Measurements from ENCODE around the gene CRELD1. TPM values are rescaled to one million over a fixed set of nuclear protein-coding genes. Genes with fewer than 3 reads are reported as not detected.
A peak's percentile ranks its signal among the peaks of the same experiment; 100 is the strongest.

CRELD1 gene
- total and polyA plus RNA-seq, 2 of the 13 experiments (the other 11 are each of a cell fraction or from before 2014, with no cell fraction given), result 27.1 to 61.9 TPM

- TF ChIP-seq, protein P1, sequence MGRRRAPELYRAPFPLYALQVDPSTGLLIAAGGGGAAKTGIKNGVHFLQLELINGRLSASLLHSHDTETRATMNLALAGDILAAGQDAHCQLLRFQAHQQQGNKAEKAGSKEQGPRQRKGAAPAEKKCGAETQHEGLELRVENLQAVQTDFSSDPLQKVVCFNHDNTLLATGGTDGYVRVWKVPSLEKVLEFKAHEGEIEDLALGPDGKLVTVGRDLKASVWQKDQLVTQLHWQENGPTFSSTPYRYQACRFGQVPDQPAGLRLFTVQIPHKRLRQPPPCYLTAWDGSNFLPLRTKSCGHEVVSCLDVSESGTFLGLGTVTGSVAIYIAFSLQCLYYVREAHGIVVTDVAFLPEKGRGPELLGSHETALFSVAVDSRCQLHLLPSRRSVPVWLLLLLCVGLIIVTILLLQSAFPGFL (CRISPR knock-in tag; IDR thresholded peaks at IDR 0.05), result peak; percentile 62; the same call in 1 of the 2 replicates
- TF ChIP-seq ZNF616 (CRISPR knock-in tag; IDR thresholded peaks at IDR 0.05; ENCODE audit: low read depth), result peak; percentile 94
- peak; percentile 77 for TF ChIP-seq ZIK1 (CRISPR knock-in tag; IDR thresholded peaks at IDR 0.05; ENCODE audit: borderline replicate concordance, low read depth)
- peak; percentile 84; the same call in 1 of the 2 replicates for TF ChIP-seq CREBL2 (CRISPR knock-in tag; IDR thresholded peaks at IDR 0.05; ENCODE audit: borderline replicate concordance)
- 0 out of 2 replicates have a peak, but pooled peaks have one; percentile 3 for TF ChIP-seq DPF2 (CRISPR knock-in tag; IDR thresholded peaks at IDR 0.05; ENCODE audit: borderline replicate concordance, low read depth)
- peak; percentile 67 for TF ChIP-seq TAF1 (CRISPR knock-in tag; IDR thresholded peaks at IDR 0.05)
- no peak for TF ChIP-seq FOXA1 (IDR thresholded peaks at IDR 0.05)
- TF ChIP-seq FOXA1 (CRISPR knock-in tag; IDR thresholded peaks at IDR 0.05), result 0 out of 2 replicates have a peak, but pooled peaks have one; percentile 19
- peak; percentile 75; the same call in 1 of the 2 replicates for TF ChIP-seq ZNF691 (CRISPR knock-in tag; IDR thresholded peaks at IDR 0.05; ENCODE audit: borderline replicate concordance, low read depth)
- peak; percentile 59; the same call in 1 of the 2 replicates for TF ChIP-seq TARDBP (CRISPR knock-in tag; IDR thresholded peaks at IDR 0.05)
- TF ChIP-seq, protein P2, sequence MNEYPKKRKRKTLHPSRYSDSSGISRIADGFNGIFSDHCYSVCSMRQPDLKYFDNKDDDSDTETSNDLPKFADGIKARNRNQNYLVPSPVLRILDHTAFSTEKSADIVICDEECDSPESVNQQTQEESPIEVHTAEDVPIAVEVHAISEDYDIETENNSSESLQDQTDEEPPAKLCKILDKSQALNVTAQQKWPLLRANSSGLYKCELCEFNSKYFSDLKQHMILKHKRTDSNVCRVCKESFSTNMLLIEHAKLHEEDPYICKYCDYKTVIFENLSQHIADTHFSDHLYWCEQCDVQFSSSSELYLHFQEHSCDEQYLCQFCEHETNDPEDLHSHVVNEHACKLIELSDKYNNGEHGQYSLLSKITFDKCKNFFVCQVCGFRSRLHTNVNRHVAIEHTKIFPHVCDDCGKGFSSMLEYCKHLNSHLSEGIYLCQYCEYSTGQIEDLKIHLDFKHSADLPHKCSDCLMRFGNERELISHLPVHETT (CRISPR knock-in tag; conservative IDR thresholded peaks at IDR 0.05), result 0 out of 2 replicates have a peak, but pooled peaks have one; percentile 29
- 0 out of 2 replicates have a peak, but pooled peaks have one; percentile 53 for TF ChIP-seq HOXA7 (CRISPR knock-in tag; IDR thresholded peaks at IDR 0.05)
- no peak for TF ChIP-seq SNAPC4 (CRISPR knock-in tag; IDR thresholded peaks at IDR 0.05)
- TF ChIP-seq HNRNPLL (IDR thresholded peaks at IDR 0.05; ENCODE audit: low read depth, low read length, poor library complexity, severe bottlenecking), result peak; percentile 90
- TF ChIP-seq HDAC1 (CRISPR knock-in tag; IDR thresholded peaks at IDR 0.05), result peak; percentile 81
- no peak for TF ChIP-seq TBL1XR1 (IDR thresholded peaks at IDR 0.05; ENCODE audit: borderline replicate concordance, low read length, partially characterized antibody)
These were observed 18.1 kb upstream of the CRELD1 start (continued) for GRCh38 chr3:9915254-9916141.
